Gastroesophageal sphincter (tissue), 4 donors: ENCODE measurements around the gene SDK2. TPM values are rescaled to one million over a fixed set of nuclear protein-coding genes. Genes with fewer than 3 reads are reported as not detected.

Source experiments
- ATAC-seq: fragments of 150-250 bp; one replicate; pipeline ENCODE4 v1.9.1; 2016; ENCODE audit warnings: mild to moderate bottlenecking, moderate library complexity
- H3K27ac ChIP-seq, 4 donors: fragments of 200-600 bp; sonication (generic) in 3 of 4; 1 replicate in 3 of 4; 2 replicates in 1 of 4; pipeline ENCODE4 v1.5.1; 2016 to 2019
- H3K27me3 ChIP-seq: fragments of 200-600 bp; sonication (generic); one replicate; pipeline ENCODE4 v1.5.1; 2019
- H3K36me3 ChIP-seq, 2 donors: fragments of 200-600 bp; sonication (generic); one replicate each; pipeline ENCODE4 v1.5.1; 2019; ENCODE audit warnings: control low read depth in 1 of 2
- H3K4me1 ChIP-seq, 3 donors: fragments of 200-600 bp; sonication (generic); 1 replicate in 2 of 3; 2 replicates in 1 of 3; pipeline ENCODE4 v1.5.1; 2016 to 2019; ENCODE audit warnings: control low read depth in 2 of 3
- H3K4me3 ChIP-seq, 2 donors: fragments of 200-600 bp; sonication (generic); one replicate each; pipeline ENCODE4 v1.5.1; 2019; ENCODE audit warnings: mild to moderate bottlenecking in 1 of 2, moderate library complexity in 1 of 2
- H3K9me3 ChIP-seq, 3 donors: fragments of 200-600 bp; sonication (generic); one replicate each; pipeline ENCODE4 v1.5.1; 2017 to 2019; ENCODE audit warnings: control low read depth in 2 of 3
- EP300 ChIP-seq: sonication (generic); formaldehyde crosslinking; IDR thresholded peaks from one replicate; pipeline ENCODE4 v1.6.1; 2017; ENCODE audit warnings: antibody characterized with exemption, mild to moderate bottlenecking
- POLR2A ChIP-seq, 2 donors: fragments of 450-650 bp; IDR thresholded peaks; one replicate each; pipeline ENCODE4 v1.6.1; 2017; ENCODE audit warnings: antibody characterized with exemption in 2 of 2, mild to moderate bottlenecking in 2 of 2, moderate library complexity in 1 of 2
- POLR2AphosphoS5 ChIP-seq: sonication (generic); formaldehyde crosslinking; IDR thresholded peaks from one replicate; pipeline ENCODE4 v1.6.1; 2017; ENCODE audit warnings: antibody characterized with exemption
- WGBS, 2 donors: methylation state at CpG; one replicate each; pipeline ENCODE4 v1.1.5; 2018; ENCODE audit warnings: low coverage in 1 of 2; 5-methylcytosine and 5-hydroxymethylcytosine counted together
- total RNA-seq, 4 donors: library from RNA; depleted of rRNA; stranded (reverse); fragments of >200 nt; gene quantifications; one replicate each; pipeline ENCODE4 v1.1.0, GENCODE V29; 2016
- TF ChIP-seq, protein P1 (sequence below), 4 experiments: fragments of 200-600 bp in 2 of 4; fragments of 450-650 bp in 2 of 4; sonication (generic) in 1 of 4; IDR thresholded peaks; one replicate each; pipeline ENCODE4 v1.5.1; 2017 to 2019; ENCODE audit warnings: antibody characterized with exemption in 4 of 4, mild to moderate bottlenecking in 2 of 4, moderate library complexity in 2 of 4

The SDK2 gene
- total RNA-seq, 4 donors from 2014 or later = 0.31 to 2.0 (median 0.78) TPM

DNA sequence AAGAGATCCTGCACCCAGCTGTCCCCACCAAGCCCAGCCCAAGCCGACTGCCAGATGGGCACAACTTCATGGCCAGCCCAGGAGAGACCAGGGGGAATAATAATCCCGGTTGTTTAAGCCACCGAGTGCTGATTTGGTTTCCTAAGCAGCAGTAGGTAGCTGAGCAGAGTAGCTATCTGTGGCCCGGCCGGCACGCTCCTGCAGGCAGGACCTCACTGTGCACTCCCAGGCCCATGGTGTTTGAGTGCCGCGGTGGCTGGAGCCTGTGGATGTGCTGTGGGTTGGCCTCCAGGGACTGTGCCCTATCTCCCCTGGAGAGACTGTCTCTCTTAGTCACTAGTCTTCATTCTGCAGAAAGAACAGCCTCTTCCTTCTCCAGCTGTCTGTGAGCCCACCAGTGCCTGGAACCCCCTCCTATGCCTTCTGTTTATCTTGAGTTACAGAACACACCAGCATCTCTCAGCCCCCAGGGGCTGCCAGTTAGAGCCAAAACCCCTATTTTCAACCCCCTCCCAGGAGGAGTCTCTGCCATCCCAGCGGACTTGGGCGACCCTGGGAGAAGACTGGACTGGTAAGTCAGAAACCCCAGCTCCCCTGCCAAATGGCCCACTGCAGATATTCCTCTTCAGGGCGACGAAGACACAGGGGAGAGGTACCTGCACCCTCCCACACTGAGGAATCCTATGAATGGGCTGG lies 152.0 kb downstream of the SDK2 start:
- no peak for TF ChIP-seq POLR2A (IDR thresholded peaks at IDR 0.05)
- TF ChIP-seq, protein P1, sequence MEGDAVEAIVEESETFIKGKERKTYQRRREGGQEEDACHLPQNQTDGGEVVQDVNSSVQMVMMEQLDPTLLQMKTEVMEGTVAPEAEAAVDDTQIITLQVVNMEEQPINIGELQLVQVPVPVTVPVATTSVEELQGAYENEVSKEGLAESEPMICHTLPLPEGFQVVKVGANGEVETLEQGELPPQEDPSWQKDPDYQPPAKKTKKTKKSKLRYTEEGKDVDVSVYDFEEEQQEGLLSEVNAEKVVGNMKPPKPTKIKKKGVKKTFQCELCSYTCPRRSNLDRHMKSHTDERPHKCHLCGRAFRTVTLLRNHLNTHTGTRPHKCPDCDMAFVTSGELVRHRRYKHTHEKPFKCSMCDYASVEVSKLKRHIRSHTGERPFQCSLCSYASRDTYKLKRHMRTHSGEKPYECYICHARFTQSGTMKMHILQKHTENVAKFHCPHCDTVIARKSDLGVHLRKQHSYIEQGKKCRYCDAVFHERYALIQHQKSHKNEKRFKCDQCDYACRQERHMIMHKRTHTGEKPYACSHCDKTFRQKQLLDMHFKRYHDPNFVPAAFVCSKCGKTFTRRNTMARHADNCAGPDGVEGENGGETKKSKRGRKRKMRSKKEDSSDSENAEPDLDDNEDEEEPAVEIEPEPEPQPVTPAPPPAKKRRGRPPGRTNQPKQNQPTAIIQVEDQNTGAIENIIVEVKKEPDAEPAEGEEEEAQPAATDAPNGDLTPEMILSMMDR (IDR thresholded peaks at IDR 0.05) = no peak
- WGBS, 2 donors = no CpG with 5 or more reads among the region's 12 CpGs
- Histone ChIP-seq H3K9me3 (no peaks in the 10 kb centered on the region), H3K36me3 (no peaks in the 10 kb centered on the region), H3K27ac (no peak overlapping the region), H3K27me3 (peaks cover 68% of the 10 kb centered on the region), H3K4me1 (no peaks in the 10 kb centered on the region), H3K4me3 (no peak overlapping the region)
- no peak for ATAC-seq

DNA sequence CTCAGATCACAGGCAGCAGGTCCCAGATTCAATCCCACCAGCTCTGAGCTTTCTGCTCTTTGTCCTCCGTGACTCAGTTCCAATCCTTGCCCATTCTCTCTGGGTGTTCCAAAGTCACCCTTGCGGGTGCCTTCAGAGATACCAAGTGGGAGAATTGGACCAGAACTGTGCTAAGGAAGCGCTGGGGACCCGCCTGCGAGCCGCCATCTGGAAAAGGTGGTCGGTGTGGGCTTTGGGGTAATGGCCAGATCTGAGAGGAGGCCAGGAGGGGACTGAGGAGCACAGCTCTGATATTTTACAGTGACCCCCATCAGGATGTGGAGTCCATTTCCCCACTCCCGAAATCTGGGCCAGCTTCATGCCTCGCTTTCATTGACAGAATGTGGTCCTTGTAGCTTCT lies 152.6 kb downstream of the SDK2 start:
- no CpG with 5 or more reads among the region's 9 CpGs for WGBS, 2 donors
- H3K9me3 ChIP-seq = no peaks in the 10 kb centered on the region
- peaks cover 68% of the 10 kb centered on the region for H3K27me3 ChIP-seq
- H3K4me3 ChIP-seq = no peak overlapping the region
- no peak for ATAC-seq
- H3K27ac ChIP-seq = no peak overlapping the region
- no peaks in the 10 kb centered on the region for H3K4me1 ChIP-seq
- no peak for TF ChIP-seq POLR2A (IDR thresholded peaks at IDR 0.05)
- TF ChIP-seq, protein P1 (IDR thresholded peaks at IDR 0.05) = no peak
- no peak for TF ChIP-seq EP300
- no peak for TF ChIP-seq POLR2AphosphoS5
- H3K36me3 ChIP-seq = no peaks in the 10 kb centered on the region

DNA sequence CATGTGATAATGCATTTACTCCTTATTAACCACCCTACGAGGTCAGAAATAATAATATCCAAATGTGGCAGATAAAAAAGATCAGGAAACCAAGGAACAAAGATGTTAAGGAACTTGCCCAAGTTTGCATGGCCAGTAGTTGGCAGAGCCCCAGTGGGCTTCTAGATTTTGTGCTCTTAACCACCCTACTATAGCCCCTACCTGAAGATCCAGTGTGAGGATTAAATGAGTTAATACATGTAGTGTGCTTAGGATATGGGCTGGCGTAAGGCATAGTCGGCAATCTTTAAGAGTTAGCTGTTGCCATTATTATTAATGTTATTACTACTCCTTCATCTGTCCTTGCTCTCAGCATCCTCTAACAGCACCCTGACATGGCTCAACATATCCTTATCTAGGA lies 153.4 kb downstream of the SDK2 start:
- no peak for TF ChIP-seq POLR2A (IDR thresholded peaks at IDR 0.05)
- TF ChIP-seq EP300 = no peak
- H3K4me3 ChIP-seq = no peak overlapping the region
- peaks cover 0 to 2% (median 0%) of the 10 kb centered on the region in 3 donors for H3K9me3 ChIP-seq
- 72 to 95% methylated on average over 3 of the region's 3 CpGs for WGBS, 2 donors
- H3K27me3 ChIP-seq = peaks cover 61% of the 10 kb centered on the region
- no peak overlapping the region for H3K27ac ChIP-seq
- no peaks in the 10 kb centered on the region for H3K36me3 ChIP-seq
- H3K4me1 ChIP-seq = no peaks in the 10 kb centered on the region
- no peak for ATAC-seq

DNA sequence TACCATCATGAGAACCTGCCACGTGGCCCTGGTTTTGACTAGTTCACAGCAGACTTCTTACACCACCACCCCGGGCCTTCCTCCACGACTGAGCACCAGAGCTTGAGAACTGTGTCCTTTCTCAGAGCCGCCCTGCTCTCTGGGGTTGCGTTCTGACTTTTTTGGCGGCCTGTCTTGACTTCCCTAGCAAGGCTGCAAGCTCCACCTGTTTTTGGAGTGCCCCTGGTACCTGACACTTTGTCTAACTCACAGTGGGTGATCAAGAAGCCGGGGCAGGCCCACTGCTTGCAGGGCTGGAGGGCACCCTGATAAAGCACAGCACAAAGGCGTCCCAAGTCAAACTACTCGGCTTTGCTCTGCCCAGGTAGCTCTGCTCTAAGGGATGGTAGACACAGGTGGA lies 154.3 kb downstream of the SDK2 start:
- ATAC-seq = no peak
- 60 to 86% methylated on average over 1 to 7 of the region's 9 CpGs for WGBS, 2 donors

DNA sequence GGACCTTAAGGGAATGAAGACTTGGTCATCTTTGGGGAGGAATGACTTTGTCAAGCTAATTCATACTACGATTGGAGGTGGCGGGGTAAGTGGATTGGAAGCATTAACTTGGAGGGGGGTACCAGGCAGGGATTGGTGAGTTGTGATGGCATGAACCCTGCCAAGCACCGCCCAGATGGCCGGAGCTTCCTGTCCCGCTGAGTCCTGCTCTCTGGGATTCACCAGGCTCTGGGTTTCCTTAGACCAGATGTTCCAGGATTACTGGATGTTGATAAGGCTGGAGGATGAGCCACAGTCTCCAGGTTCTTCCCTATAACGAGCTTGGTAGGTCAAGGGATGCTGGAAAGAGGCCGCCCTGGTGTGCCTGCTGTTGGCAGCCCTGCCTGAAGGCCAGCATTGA lies 154.9 kb downstream of the SDK2 start:
- no peaks in the 10 kb centered on the region for H3K36me3 ChIP-seq
- TF ChIP-seq POLR2AphosphoS5 (no peak), POLR2A (IDR thresholded peaks at IDR 0.05) (no peak), EP300 (no peak)
- TF ChIP-seq, protein P1 (IDR thresholded peaks at IDR 0.05) = no peak
- H3K4me1 ChIP-seq = no peaks in the 10 kb centered on the region
- H3K27me3 ChIP-seq = peaks cover 46% of the 10 kb centered on the region
- H3K4me3 ChIP-seq = no peak overlapping the region
- H3K27ac ChIP-seq = no peak overlapping the region
- WGBS, 2 donors = 71 to 91% methylated on average over 4 of the region's 7 CpGs
- peaks cover 0 to 17% (median 0%) of the 10 kb centered on the region in 3 donors for H3K9me3 ChIP-seq
- ATAC-seq = no peak

More for the DNA sequence above, 154.3 kb downstream of the SDK2 start:
- TF ChIP-seq, protein P1 (IDR thresholded peaks at IDR 0.05) = no peak
- no peak for TF ChIP-seq POLR2AphosphoS5
- TF ChIP-seq POLR2A (IDR thresholded peaks at IDR 0.05) = no peak
- no peak for TF ChIP-seq EP300
- Histone ChIP-seq H3K36me3 (no peaks in the 10 kb centered on the region), H3K4me3 (no peak overlapping the region), H3K9me3 (peaks cover 0 to 10% (median 0%) of the 10 kb centered on the region in 3 donors), H3K27ac (no peak overlapping the region), H3K27me3 (peaks cover 52% of the 10 kb centered on the region), H3K4me1 (no peaks in the 10 kb centered on the region)
